Breast epithelium (tissue), 3 donors: ENCODE data around the gene CPNE7.

Experiments
- CTCF ChIP-seq, 3 donors: fragments of 450-650 bp; IDR thresholded peaks; one replicate each; pipeline ENCODE4 v1.5.1; 2016 to 2017; ENCODE audit warnings: antibody characterized with exemption in 3 of 3, mild to moderate bottlenecking in 3 of 3, moderate library complexity in 3 of 3
- POLR2A ChIP-seq: fragments of 450-650 bp; IDR thresholded peaks from one replicate; pipeline ENCODE4 v1.6.1; 2016; ENCODE audit warnings: antibody characterized with exemption, mild to moderate bottlenecking, moderate library complexity
- POLR2AphosphoS5 ChIP-seq, 3 donors: sonication (generic); formaldehyde crosslinking; IDR thresholded peaks; one replicate each; pipeline ENCODE4 v1.6.1; 2017; ENCODE audit warnings: antibody characterized with exemption in 3 of 3

- TF ChIP-seq CTCF (IDR thresholded peaks at IDR 0.05), result no peak
- TF ChIP-seq POLR2AphosphoS5 (IDR thresholded peaks at IDR 0.05), result no peak
- no peak for TF ChIP-seq POLR2A
Observed at GRCh38 chr16:89607453-89607852, 31.9 kb downstream of the CPNE7 start.
